ENCODE measurements around the gene TMTC2.

DNA sequence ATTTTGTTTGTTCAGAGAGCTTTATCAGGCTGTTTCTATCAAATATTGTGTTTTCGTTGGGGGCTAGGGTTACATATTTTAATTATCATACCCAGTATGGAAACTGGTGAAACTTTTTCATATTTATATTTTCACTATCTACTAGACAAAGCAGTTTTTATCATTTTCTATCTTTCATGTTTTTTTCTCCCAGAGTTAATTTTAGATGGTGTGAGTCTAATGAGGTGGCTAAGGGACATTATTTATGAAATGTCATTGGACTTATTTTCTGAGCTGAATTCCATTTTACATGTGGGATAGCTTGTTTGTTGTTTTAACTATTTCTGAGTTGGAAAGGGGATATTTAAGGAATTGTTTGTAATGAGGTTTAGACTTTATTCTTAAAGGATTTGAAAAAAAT lies 100.3 kb downstream of the TMTC2 start:
- no peak for TF ChIP-seq CTCF (IDR thresholded peaks at IDR 0.05)
- no peak for TF ChIP-seq POLR2A (IDR thresholded peaks at IDR 0.05)
- TF ChIP-seq EP300 (IDR thresholded peaks at IDR 0.05): no peak

Data from tibial nerve (tissue), 4 donors.